Trophoblast cell (in vitro differentiated cells and primary cell): Measurements from ENCODE around the gene ERFL. TPM values are rescaled to one million over a fixed set of nuclear protein-coding genes. Genes with fewer than 3 reads are reported as not detected.
A peak's percentile ranks its signal among the peaks of the same experiment; 100 is the strongest.

Experiments used
- DNase-seq, 2 donors: peaks; one replicate each; pipeline ENCODE4 v3.0.0-alpha.2; 2016
- H2AFZ ChIP-seq: 2 replicates; pipeline ENCODE4 v1.6.1; 2013; ENCODE audit warnings: low read length, moderate library complexity, mild to moderate bottlenecking; ENCODE audit not compliant: insufficient read depth, poor library complexity
- H2AK5ac ChIP-seq: 2 replicates; pipeline ENCODE4 v1.6.1; 2013; ENCODE audit warnings: mild to moderate bottlenecking, low read length
- H2BK120ac ChIP-seq: 2 replicates; pipeline ENCODE4 v1.6.1; 2013; ENCODE audit warnings: low read length, mild to moderate bottlenecking, moderate library complexity; ENCODE audit not compliant: insufficient read depth, poor library complexity
- H2BK12ac ChIP-seq: 2 replicates; pipeline ENCODE4 v1.6.1; 2013; ENCODE audit warnings: mild to moderate bottlenecking, low read length, moderate library complexity
- H2BK5ac ChIP-seq: 2 replicates; pipeline ENCODE4 v1.6.1; 2013; ENCODE audit warnings: low read length, low read depth, moderate library complexity, mild to moderate bottlenecking; ENCODE audit not compliant: poor library complexity
- H3K14ac ChIP-seq: 2 replicates; pipeline ENCODE4 v1.6.1; 2013; ENCODE audit warnings: mild to moderate bottlenecking, low read length
- H3K18ac ChIP-seq: 2 replicates; pipeline ENCODE4 v1.6.1; 2013; ENCODE audit warnings: mild to moderate bottlenecking, low read length
- H3K23ac ChIP-seq: 2 replicates; pipeline ENCODE4 v1.6.1; 2013; ENCODE audit warnings: low read length
- H3K27ac ChIP-seq: 2 replicates; pipeline ENCODE4 v1.5.1; 2013; ENCODE audit warnings: low read depth, mild to moderate bottlenecking, inconsistent platforms, low read length, moderate library complexity
- H3K27me3 ChIP-seq: 2 replicates; pipeline ENCODE4 v1.6.1; 2013; ENCODE audit warnings: inconsistent platforms, mild to moderate bottlenecking, low read length, moderate library complexity; ENCODE audit not compliant: insufficient read depth
- H3K36me3 ChIP-seq, 2 experiments: 1 replicate in 1 of 2; 2 replicates in 1 of 2; pipeline ENCODE4 v1.6.1; 2013; ENCODE audit warnings: low read length in 2 of 2, mild to moderate bottlenecking in 2 of 2, moderate library complexity in 1 of 2; ENCODE audit not compliant: insufficient read depth in 2 of 2, control insufficient read depth in 1 of 2
- H3K4ac ChIP-seq: 2 replicates; pipeline ENCODE4 v1.6.1; 2013; ENCODE audit warnings: low read depth, mild to moderate bottlenecking, low read length, moderate library complexity
- H3K4me1 ChIP-seq, 2 experiments: 1 replicate in 1 of 2; 2 replicates in 1 of 2; pipeline ENCODE4 v1.6.1; 2013; ENCODE audit warnings: low read length in 2 of 2, mild to moderate bottlenecking in 2 of 2, moderate library complexity in 1 of 2; ENCODE audit not compliant: insufficient read depth in 2 of 2, control insufficient read depth in 1 of 2
- H3K4me2 ChIP-seq: 2 replicates; pipeline ENCODE4 v1.6.1; 2013; ENCODE audit warnings: inconsistent platforms, mild to moderate bottlenecking, low read length, moderate library complexity
- H3K4me3 ChIP-seq: 2 replicates; pipeline ENCODE4 v1.5.1; 2013; ENCODE audit warnings: mild to moderate bottlenecking, low read depth, low read length, inconsistent platforms
- H3K79me1 ChIP-seq: one replicate; pipeline ENCODE4 v1.6.1; 2013; ENCODE audit warnings: low read length
- H3K79me2 ChIP-seq: 2 replicates; pipeline ENCODE4 v1.6.1; 2013; ENCODE audit warnings: low read length, mild to moderate bottlenecking; ENCODE audit not compliant: control insufficient read depth, insufficient read depth, poor library complexity
- H3K9ac ChIP-seq: 2 replicates; pipeline ENCODE4 v1.6.1; 2013; ENCODE audit warnings: mild to moderate bottlenecking, low read length
- H3K9me3 ChIP-seq: 2 replicates; pipeline ENCODE4 v1.6.1; 2013; ENCODE audit warnings: low read depth, mild to moderate bottlenecking, control low read depth, inconsistent platforms, low read length; ENCODE audit not compliant: insufficient read depth
- H4K12ac ChIP-seq: 2 replicates; pipeline ENCODE4 v1.6.1; 2013; ENCODE audit warnings: low read depth, mild to moderate bottlenecking, low read length, moderate library complexity
- H4K8ac ChIP-seq: 2 replicates; pipeline ENCODE4 v1.6.1; 2013; ENCODE audit warnings: low read depth, mild to moderate bottlenecking, low read length, moderate library complexity
- H4K91ac ChIP-seq: one replicate; pipeline ENCODE4 v1.6.1; 2013; ENCODE audit warnings: low read depth, mild to moderate bottlenecking, low read length, moderate library complexity
- WGBS: extraction: QIAGEN DNeasy Blood & Tissue Kit; methylation state at CpG from one replicate; pipeline ENCODE4 v1.1.7; 2013; ENCODE audit warnings: missing lambda C conversion rate; ENCODE audit not compliant: insufficient read length, insufficient coverage; ENCODE audit errors: extremely low coverage; 5-methylcytosine and 5-hydroxymethylcytosine counted together
- polyA plus RNA-seq: library from polyadenylated mRNA; stranded (reverse); fragments of 200-250 nt; gene quantifications from 2 replicates; pipeline ENCODE4 v1.2.3, GENCODE V29; 2013

ERFL gene
- 0.27 and 0.31 TPM in 2 replicates for polyA plus RNA-seq

- DNase-seq: no peak
- WGBS: no CpG with 5 or more reads among the region's 49 CpGs
- H2BK120ac ChIP-seq: no peak within 1 kb of the TSS
Measured at GRCh38 chr19:41928221-41928683, at the start of gene ERFL. Gene ERFL, minus strand, starts transcription at chr19:41928449. Its CDS starts 15,530 bp downstream, at chr19:41912919.

GRCh38 chr19:41977916-41978315 lies 49.7 kb upstream of the ERFL start:
- WGBS: no CpG with 5 or more reads among the region's 22 CpGs
- peaks cover 2% of the 10 kb centered on the region for H3K9me3 ChIP-seq
- no peak overlapping the region for H3K4ac ChIP-seq

More at GRCh38 chr19:41928221-41928683, at the start of gene ERFL:
- H3K4me1 ChIP-seq: peaks cover 0 to 5% of the 10 kb centered on the region in 2 experiments
- no peak within 1 kb of the TSS for H4K91ac ChIP-seq
- H2AFZ ChIP-seq: no peak within 1 kb of the TSS
- H4K12ac ChIP-seq: no peak within 1 kb of the TSS
- H3K79me1 ChIP-seq: no peaks in the 10 kb centered on the region
- H3K36me3 ChIP-seq: no peaks in the 10 kb centered on the region
- no peak within 1 kb of the TSS for H3K27ac ChIP-seq
- H4K8ac ChIP-seq: no peak within 1 kb of the TSS
- peak within 1 kb of the TSS; percentile 58 for H3K4me2 ChIP-seq
- no peak within 1 kb of the TSS for H3K4ac ChIP-seq
- H2BK12ac ChIP-seq: no peak within 1 kb of the TSS
- H3K4me3 ChIP-seq: peak within 1 kb of the TSS; percentile 56
- no peak within 1 kb of the TSS for H2AK5ac ChIP-seq
- H2BK5ac ChIP-seq: no peak within 1 kb of the TSS
- peaks cover 20% of the 10 kb centered on the region for H3K9me3 ChIP-seq
- no peak within 1 kb of the TSS for H3K9ac ChIP-seq
- no peaks in the 10 kb centered on the region for H3K79me2 ChIP-seq
- no peak within 1 kb of the TSS for H3K14ac ChIP-seq
- H3K27me3 ChIP-seq: peaks cover 82% of the 10 kb centered on the region
- peak within 1 kb of the TSS; percentile 95 for H3K23ac ChIP-seq
- no peak within 1 kb of the TSS for H3K18ac ChIP-seq

GRCh38 chr19:41974652-41975051 lies 46.4 kb upstream of the ERFL start:
- Histone ChIP-seq H3K79me2 (no peaks in the 10 kb centered on the region), H3K14ac (no peak overlapping the region), H3K79me1 (no peaks in the 10 kb centered on the region), H4K8ac (no peak overlapping the region), H2BK120ac (no peak overlapping the region), H3K27ac (no peak overlapping the region), H4K91ac (no peak overlapping the region), H3K36me3 (no peaks in the 10 kb centered on the region), H3K4me1 (no peaks in the 10 kb centered on the region), H4K12ac (peak overlapping the region; percentile 36), H3K4me3 (no peak overlapping the region), H3K9me3 (peaks cover 2% of the 10 kb centered on the region), H3K4ac (no peak overlapping the region), H3K18ac (no peak overlapping the region), H3K27me3 (no peaks in the 10 kb centered on the region), H2BK5ac (no peak overlapping the region), H2AFZ (no peak overlapping the region), H3K4me2 (no peak overlapping the region), H2AK5ac (no peak overlapping the region), H3K23ac (no peak overlapping the region), H3K9ac (no peak overlapping the region), H2BK12ac (no peak overlapping the region)
- DNase-seq: no peak
- no CpG with 5 or more reads among the region's 8 CpGs for WGBS

More at GRCh38 chr19:41977916-41978315, 49.7 kb upstream of the ERFL start:
- H2AFZ ChIP-seq: no peak overlapping the region
- H3K4me2 ChIP-seq: no peak overlapping the region
- no peak overlapping the region for H3K23ac ChIP-seq
- no peaks in the 10 kb centered on the region for H3K27me3 ChIP-seq
- H3K4me3 ChIP-seq: peak overlapping the region; percentile 3
- no peak overlapping the region for H2BK5ac ChIP-seq
- no peak overlapping the region for H3K14ac ChIP-seq
- DNase-seq: no peak
- H4K91ac ChIP-seq: no peak overlapping the region
- H3K36me3 ChIP-seq: no peaks in the 10 kb centered on the region
- H4K8ac ChIP-seq: no peak overlapping the region
- H2BK120ac ChIP-seq: no peak overlapping the region
- no peak overlapping the region for H2AK5ac ChIP-seq
- no peak overlapping the region for H3K9ac ChIP-seq
- H3K79me1 ChIP-seq: no peaks in the 10 kb centered on the region
- no peak overlapping the region for H4K12ac ChIP-seq
- H3K27ac ChIP-seq: no peak overlapping the region
- no peak overlapping the region for H2BK12ac ChIP-seq
- no peak overlapping the region for H3K18ac ChIP-seq
- no peaks in the 10 kb centered on the region for H3K4me1 ChIP-seq
- no peaks in the 10 kb centered on the region for H3K79me2 ChIP-seq

GRCh38 chr19:41971363-41971762 lies 43.1 kb upstream of the ERFL start:
- DNase-seq: no peak
- Histone ChIP-seq H2BK12ac (no peak overlapping the region), H3K9ac (no peak overlapping the region), H2BK120ac (no peak overlapping the region), H3K36me3 (no peaks in the 10 kb centered on the region), H3K14ac (no peak overlapping the region), H3K79me1 (no peaks in the 10 kb centered on the region), H2AK5ac (no peak overlapping the region), H3K27ac (no peak overlapping the region), H2BK5ac (no peak overlapping the region), H4K91ac (no peak overlapping the region), H3K4me2 (no peak overlapping the region), H3K79me2 (no peaks in the 10 kb centered on the region), H4K12ac (no peak overlapping the region), H2AFZ (no peak overlapping the region), H3K18ac (no peak overlapping the region), H3K4me1 (no peaks in the 10 kb centered on the region), H3K4ac (no peak overlapping the region), H4K8ac (no peak overlapping the region), H3K27me3 (no peaks in the 10 kb centered on the region), H3K23ac (no peak overlapping the region), H3K4me3 (no peak overlapping the region), H3K9me3 (peaks cover under 1% of the 10 kb centered on the region)
- WGBS: no CpG with 5 or more reads among the region's 11 CpGs
